Activated T-helper 2 cell treated with anti-CD3 and anti-CD28 coated beads, Interferon-gamma antibody, Interleukin-2, Interleukin-4, amounts not matched to agents 10 μg/mL and 5 μg/mL and 100 μg/mL, durations not matched to agents 14 hours and 24 hours and 36 hours (primary cell): ENCODE data around the gene PNPT1. TPM values are rescaled to one million over a fixed set of nuclear protein-coding genes. Genes with fewer than 3 reads are reported as not detected.
"Not testable (repeated sequence)": the region's sequence is repeated elsewhere in the genome, so short reads cannot be mapped to it uniquely, and the experiment has no call there.

Source experiments
- DNase-seq: peaks from one replicate; pipeline ENCODE4 v3.0.0; 2021; ENCODE audit warnings: low spot score
- H3K27ac Mint-ChIP-seq: one replicate; pipeline ENCODE4 v1.8.0; 2021; ENCODE audit warnings: mixed read lengths
- H3K27me3 Mint-ChIP-seq: one replicate; pipeline ENCODE4 v1.8.0; 2021; ENCODE audit warnings: low read depth, mixed read lengths
- H3K36me3 Mint-ChIP-seq: one replicate; pipeline ENCODE4 v1.8.0; 2021; ENCODE audit warnings: low read depth, mixed read lengths
- H3K4me1 Mint-ChIP-seq: one replicate; pipeline ENCODE4 v1.8.0; 2021; ENCODE audit warnings: low read depth, mixed read lengths
- H3K4me3 Mint-ChIP-seq: one replicate; pipeline ENCODE4 v1.8.0; 2021; ENCODE audit warnings: low read depth, mild to moderate bottlenecking, moderate library complexity, mixed read lengths
- H3K9me3 Mint-ChIP-seq: one replicate; pipeline ENCODE4 v1.8.0; 2021; ENCODE audit warnings: mixed read lengths
- intact Hi-C: fragments of 100-400 bp; cut with micrococcal nuclease; formaldehyde crosslinking; loops from one replicate; pipeline ENCODE4 v1.15.1; 2023
- total RNA-seq: library from RNA; stranded (reverse); gene quantifications from 2 replicates; pipeline ENCODE4 v1.2.3, GENCODE V29; 2022

The PNPT1 gene
- total RNA-seq, 1 donor from 2014 or later = 53.5 TPM

DNA sequence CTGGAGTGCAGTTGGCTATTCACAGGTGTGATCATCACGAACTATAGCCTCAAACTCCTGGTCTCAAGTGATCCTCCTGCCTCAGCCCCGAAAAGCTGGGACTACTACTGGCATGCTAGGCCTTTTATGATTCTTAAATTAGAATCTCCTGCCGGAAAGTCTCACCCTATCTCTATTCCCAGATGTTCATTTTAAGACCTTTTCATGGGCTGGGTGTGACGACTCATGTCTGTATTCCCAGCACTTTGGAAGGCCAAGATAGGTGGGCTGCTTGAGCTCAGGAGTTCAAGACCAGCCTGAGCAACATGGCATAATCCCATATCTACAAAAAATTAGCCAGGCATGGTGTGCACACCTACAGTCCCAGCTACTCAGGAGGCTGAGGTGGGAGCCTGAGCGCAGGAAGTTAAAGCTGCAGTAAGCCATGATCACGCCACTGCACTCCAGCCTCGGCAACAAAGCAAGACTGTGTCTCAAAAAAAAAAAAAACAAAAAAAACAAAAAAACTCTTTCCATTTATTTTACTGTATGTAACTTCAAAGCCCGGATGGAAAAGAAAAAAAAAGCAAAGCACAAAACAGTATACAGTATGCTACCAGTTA, 84.3 kb downstream of the PNPT1 start:
- Mint-ChIP-seq H3K4me3 (no peak overlapping the region), H3K9me3 (no peaks in the 10 kb centered on the region), H3K4me1 (peaks cover 26% of the 10 kb centered on the region), H3K36me3 (peaks cover 43% of the 10 kb centered on the region), H3K27ac (no peak overlapping the region), H3K27me3 (no peaks in the 10 kb centered on the region)
- no peak for DNase-seq
- intact Hi-C loops = no loop called here

DNA sequence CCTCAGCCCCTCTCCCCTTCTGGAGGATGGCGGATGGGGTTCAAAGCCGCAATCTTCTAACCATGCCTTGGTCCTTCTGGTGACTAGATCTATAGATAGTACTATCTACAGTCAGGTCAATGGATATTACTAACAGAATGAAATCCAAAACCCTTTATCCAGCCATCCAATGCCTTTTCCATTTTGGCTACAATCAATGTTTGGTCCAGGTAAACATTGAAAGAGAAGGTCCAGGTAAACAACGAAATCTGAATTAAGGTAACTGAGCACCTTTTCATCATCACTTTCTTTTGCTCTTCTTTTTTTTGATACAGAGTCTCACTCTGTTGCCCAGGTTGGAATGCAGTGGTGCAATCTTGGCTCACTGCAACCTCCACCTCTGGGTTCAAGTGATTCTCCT, 85.9 kb downstream of the PNPT1 start:
- H3K27me3 Mint-ChIP-seq = no peaks in the 10 kb centered on the region
- intact Hi-C loops = no loop called here
- H3K27ac Mint-ChIP-seq = no peak overlapping the region
- H3K4me1 Mint-ChIP-seq = peaks cover 24% of the 10 kb centered on the region
- H3K36me3 Mint-ChIP-seq = peaks cover 35% of the 10 kb centered on the region
- no peaks in the 10 kb centered on the region for H3K9me3 Mint-ChIP-seq
- no peak overlapping the region for H3K4me3 Mint-ChIP-seq
- no peak for DNase-seq

DNA sequence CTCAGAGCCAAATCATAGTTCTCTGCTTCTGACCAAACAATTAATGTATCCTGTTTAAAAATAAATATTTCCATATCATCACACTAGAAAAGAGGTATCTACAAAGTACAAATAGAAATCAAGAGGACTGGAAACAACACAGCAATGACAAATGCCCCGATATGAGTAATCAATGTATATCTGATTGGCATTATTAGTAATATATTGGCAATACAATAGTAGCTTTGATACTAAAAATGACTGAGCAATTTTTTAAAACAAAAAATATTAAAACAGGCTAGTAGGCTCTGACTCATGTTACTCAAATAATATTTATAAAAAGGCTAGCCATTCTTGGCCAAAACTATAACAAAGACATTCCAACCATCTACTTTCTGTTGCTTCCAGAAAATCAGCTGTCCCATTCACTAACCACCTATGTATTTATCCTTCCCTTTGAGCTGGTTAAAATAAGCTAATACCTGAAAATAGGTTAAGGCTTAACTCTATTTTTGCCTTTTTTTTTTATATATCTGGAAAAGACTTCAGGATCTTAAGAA, 89.5 kb downstream of the PNPT1 start:
- Mint-ChIP-seq H3K36me3 (peaks cover 42% of the 10 kb centered on the region), H3K27ac (no peak overlapping the region), H3K4me3 (no peak overlapping the region), H3K9me3 (no peaks in the 10 kb centered on the region), H3K27me3 (no peaks in the 10 kb centered on the region), H3K4me1 (peaks cover 21% of the 10 kb centered on the region)
- DNase-seq = no peak
- intact Hi-C loops = no loop called here

DNA sequence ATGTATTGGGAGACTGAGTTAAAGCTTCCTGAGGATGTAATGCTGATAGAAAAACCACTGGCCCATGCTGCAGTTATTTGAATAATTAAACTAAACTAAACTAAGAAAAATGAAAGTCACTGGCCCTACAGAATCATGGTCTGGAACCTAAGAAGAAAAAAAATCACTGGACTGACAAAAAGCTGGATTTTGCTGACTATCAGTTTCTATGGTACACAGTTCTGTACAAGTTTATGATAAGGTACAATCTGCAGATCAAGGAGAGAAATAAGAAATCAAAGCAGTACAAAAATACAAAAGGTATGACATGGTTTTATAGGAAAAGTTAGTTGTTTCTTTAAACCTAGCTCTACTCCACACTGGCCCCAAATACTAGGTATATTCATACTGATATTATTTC, 91.8 kb downstream of the PNPT1 start:
- no peak overlapping the region for H3K4me3 Mint-ChIP-seq
- H3K4me1 Mint-ChIP-seq = peaks cover 17% of the 10 kb centered on the region
- H3K9me3 Mint-ChIP-seq = no peaks in the 10 kb centered on the region
- DNase-seq = no peak
- peaks cover 49% of the 10 kb centered on the region for H3K36me3 Mint-ChIP-seq
- intact Hi-C loops = no loop called here
- H3K27ac Mint-ChIP-seq = peak overlapping the region; percentile 14
- no peaks in the 10 kb centered on the region for H3K27me3 Mint-ChIP-seq

DNA sequence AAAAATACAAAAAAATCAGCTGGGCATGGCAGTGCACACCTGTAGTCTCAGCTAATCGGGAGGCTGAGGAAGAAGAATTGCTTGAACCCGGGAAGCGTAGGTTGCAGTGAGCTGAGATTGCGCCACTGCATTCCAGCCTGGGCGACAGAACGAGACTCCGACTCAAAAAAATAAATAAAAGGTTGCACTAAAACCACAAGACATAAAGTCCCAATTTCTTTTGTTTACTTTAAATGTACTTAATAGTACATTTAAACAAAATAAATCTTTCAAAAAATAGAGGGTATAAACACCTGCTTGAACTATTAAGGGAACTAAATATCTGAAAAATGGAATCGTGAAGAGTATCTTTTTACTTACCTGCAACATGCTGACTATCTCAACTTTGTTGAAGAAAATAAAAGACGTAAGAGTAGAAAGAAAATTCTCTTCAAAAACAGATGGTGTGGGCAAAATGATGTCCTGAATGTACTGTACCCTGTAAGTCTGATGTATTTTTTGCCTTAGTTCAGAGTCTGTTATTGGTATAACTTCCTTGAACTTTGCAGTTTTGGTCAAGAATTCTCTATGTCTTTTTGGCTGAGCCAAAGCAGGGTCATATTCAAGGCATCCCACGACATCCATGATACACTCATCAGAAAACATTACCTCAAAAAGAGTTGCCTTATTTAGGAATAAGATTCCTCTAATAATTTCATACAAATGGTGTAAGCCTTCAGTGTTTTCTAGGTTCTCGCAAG, 95.4 kb downstream of the PNPT1 start:
- Mint-ChIP-seq H3K4me3 (no peak overlapping the region), H3K4me1 (peaks cover 18% of the 10 kb centered on the region), H3K36me3 (peaks cover 66% of the 10 kb centered on the region), H3K27ac (no peak overlapping the region), H3K27me3 (no peaks in the 10 kb centered on the region), H3K9me3 (no peaks in the 10 kb centered on the region)
- DNase-seq = no peak
- intact Hi-C loops = no loop called here

DNA sequence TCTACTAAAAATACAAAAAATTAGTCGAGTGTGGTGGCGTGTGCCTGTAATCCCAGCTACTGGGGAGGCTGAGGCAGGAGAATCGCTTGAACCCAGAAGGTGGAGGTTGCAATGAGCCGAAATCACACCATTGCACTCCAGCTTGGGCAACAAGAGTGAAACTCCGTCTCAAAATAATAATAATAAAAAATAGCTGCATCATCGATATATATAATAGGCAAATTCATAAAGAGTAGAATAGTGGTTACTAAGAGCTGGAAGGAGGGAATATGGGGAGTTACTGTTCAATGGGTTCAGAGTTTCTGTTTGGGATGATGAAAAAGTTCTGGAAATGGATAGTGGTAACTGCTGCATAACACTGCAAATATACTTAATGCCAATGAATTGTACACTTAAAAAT, 96.8 kb downstream of the PNPT1 start:
- Mint-ChIP-seq H3K36me3 (peaks cover 54% of the 10 kb centered on the region), H3K4me1 (peaks cover 19% of the 10 kb centered on the region)
- intact Hi-C loops = not testable (repeated sequence)

DNA sequence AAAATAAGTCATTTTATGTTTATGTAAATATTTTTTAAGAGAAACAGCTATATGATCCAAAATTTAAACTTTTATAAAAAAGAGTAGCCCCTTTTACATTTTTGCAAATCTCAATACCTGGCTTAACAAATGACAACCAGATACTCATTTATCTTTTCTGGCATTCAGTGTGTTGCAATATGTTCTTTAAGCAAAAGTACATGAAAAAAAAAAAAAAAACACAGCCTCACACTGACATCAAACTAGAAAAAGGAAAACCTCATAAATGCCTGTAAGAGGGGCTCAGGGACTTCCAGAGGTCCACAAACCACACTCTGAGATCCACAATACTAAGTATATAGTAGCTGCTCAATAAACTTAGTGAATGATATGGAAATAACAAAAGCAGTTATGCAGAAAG, 98.1 kb downstream of the PNPT1 start:
- Mint-ChIP-seq H3K36me3 (peaks cover 59% of the 10 kb centered on the region), H3K27me3 (no peaks in the 10 kb centered on the region), H3K27ac (no peak overlapping the region), H3K9me3 (no peaks in the 10 kb centered on the region), H3K4me3 (no peak overlapping the region), H3K4me1 (peaks cover 23% of the 10 kb centered on the region)
- intact Hi-C loops = no loop called here
- no peak for DNase-seq

More for the DNA sequence above, 96.8 kb downstream of the PNPT1 start:
- not testable (repeated sequence) for H3K4me3 Mint-ChIP-seq, H3K27ac Mint-ChIP-seq, H3K9me3 Mint-ChIP-seq, DNase-seq, H3K27me3 Mint-ChIP-seq

DNA sequence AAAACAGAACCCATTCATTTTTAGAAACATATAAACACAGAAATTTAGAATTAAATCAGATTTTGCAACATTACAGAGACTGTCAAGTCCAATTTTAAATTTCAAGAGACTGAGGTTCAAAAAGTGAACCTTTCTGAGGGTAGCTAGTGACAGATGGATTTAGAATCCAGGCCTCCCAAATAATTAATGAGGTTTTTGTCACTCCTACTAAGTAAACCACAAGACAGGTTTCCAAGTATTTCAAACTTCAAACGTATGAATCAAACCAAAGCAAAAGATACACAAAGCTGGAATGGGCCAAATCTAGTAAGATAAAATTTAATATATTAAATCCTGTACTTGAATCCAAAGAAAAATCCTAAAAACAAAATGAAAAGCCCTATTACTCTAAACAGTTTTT, 101.5 kb downstream of the PNPT1 start:
- Mint-ChIP-seq H3K4me1 (peaks cover 18% of the 10 kb centered on the region), H3K4me3 (no peak overlapping the region), H3K36me3 (peaks cover 47% of the 10 kb centered on the region), H3K27ac (no peak overlapping the region), H3K27me3 (no peaks in the 10 kb centered on the region), H3K9me3 (no peaks in the 10 kb centered on the region)
- intact Hi-C loops = loop anchor here (5.0 kb wide), 1 partner anchor 60 kb away; no protein-coding TSS in a partner anchor
- no peak for DNase-seq

DNA sequence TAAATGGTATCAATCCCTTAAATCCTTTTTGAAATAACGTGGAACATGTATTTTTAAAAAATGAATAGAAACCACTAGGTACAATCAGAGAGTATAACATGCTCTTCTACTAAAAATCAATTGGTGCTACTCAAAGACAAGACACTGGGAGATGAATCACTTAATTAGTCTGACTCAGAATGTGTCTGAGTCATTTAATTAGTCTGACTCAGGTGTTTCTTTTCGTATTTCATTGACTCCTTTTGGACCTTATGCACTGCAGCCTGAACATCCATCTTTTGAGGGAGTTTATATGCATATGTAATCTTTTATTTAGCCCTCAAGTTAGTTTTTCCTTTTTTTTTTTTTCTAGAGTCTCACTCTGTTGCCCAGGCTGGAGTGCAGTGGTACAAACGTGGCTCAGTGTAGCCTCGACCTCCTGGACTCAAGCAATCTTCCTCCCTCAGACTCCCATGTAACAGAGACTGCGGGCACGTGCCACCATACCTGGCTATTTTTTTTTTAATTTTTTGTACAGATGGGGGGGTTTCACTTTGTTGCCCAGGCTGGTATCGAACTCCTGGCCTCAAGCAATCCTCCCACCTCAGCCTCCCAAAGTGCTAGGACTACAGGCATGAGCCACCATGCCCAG, 102.7 kb downstream of the PNPT1 start:
- H3K27ac Mint-ChIP-seq = peak overlapping the region; percentile 67
- no peak for DNase-seq
- H3K4me1 Mint-ChIP-seq = peaks cover 18% of the 10 kb centered on the region
- peaks cover 41% of the 10 kb centered on the region for H3K36me3 Mint-ChIP-seq
- H3K9me3 Mint-ChIP-seq = no peaks in the 10 kb centered on the region
- intact Hi-C loops = loop anchor here (1.0 to 5.0 kb wide), 2 partner anchors 26 to 59 kb away; partner anchors contain the start of gene PPP4R3B
- no peak overlapping the region for H3K4me3 Mint-ChIP-seq
- no peaks in the 10 kb centered on the region for H3K27me3 Mint-ChIP-seq

DNA sequence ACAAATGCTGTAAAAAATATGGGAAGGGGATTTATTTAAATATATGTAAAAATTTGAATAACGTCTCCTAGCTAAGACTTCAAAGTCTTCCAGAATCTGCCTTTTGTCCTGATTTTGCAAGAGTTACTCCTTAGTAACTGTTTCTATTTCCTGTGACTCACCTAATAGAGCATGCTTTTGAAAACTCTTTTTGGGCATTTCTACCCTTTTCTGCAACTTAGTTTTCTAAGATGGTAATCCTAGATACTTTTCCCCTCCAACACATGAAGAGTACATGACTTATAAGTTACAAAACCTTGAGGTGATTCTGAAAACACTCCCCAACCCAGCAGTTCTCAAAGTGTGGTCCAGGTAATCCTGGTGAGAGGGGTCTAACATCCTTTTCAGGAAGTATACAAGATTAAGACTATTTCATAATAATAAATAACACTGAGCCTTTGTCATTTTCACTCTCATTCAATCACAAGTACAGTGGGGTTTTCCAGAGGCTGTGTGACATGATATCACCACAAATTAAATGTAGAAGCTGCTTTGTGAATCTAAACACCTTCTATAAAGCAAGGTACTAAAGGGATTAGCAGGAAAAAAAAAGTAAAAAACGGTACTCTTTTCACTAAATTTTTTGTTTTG, 108.1 kb downstream of the PNPT1 start:
- intact Hi-C loops = no loop called here
- H3K4me3 Mint-ChIP-seq = no peak overlapping the region
- no peak for DNase-seq
- H3K27me3 Mint-ChIP-seq = no peaks in the 10 kb centered on the region
- peak overlapping the region; percentile 74 for H3K27ac Mint-ChIP-seq
- no peaks in the 10 kb centered on the region for H3K9me3 Mint-ChIP-seq
- peaks cover 57% of the 10 kb centered on the region for H3K36me3 Mint-ChIP-seq
- peaks cover 20% of the 10 kb centered on the region for H3K4me1 Mint-ChIP-seq
